HEK293T (cell line): Measurements from ENCODE around the gene RRAGA.
"Not testable (repeated sequence)": the region's sequence is repeated elsewhere in the genome, so short reads cannot be mapped to it uniquely, and the experiment has no call there.

Source experiments
- CTCF ChIA-PET: fragments of 350-600 bp; formaldehyde crosslinking; extraction: SDS; loops from one replicate; lab custom pipeline; 2021; ENCODE audit warnings: antibody characterized with exemption, inconsistent platforms; lab: Yijun Ruan, JAX
- POLR2A ChIA-PET: fragments of 350-600 bp; formaldehyde crosslinking; extraction: SDS; loops from one replicate; lab custom pipeline; 2020; ENCODE audit warnings: antibody characterized with exemption, inconsistent platforms; lab: Yijun Ruan, JAX
- DNase-seq: peaks from one replicate; pipeline ENCODE4 v3.0.0; 2012; ENCODE audit warnings: mixed read lengths; ENCODE audit errors: extremely low spot score
- ARNT ChIP-seq: fragments of 450-650 bp; IDR thresholded peaks from 2 replicates; pipeline ENCODE4 v1.6.1; 2017; ENCODE audit warnings: mild to moderate bottlenecking
- BHLHE40 ChIP-seq: fragments of 450-650 bp; IDR thresholded peaks from 2 replicates; pipeline ENCODE4 v1.6.1; 2016; ENCODE audit warnings: mild to moderate bottlenecking, moderate library complexity, borderline replicate concordance
- CTBP1 ChIP-seq: fragments of 450-650 bp; IDR thresholded peaks from 2 replicates; pipeline ENCODE4 v1.6.1; 2016; ENCODE audit warnings: borderline replicate concordance
- ELF4 ChIP-seq: fragments of 450-650 bp; IDR thresholded peaks from 2 replicates; pipeline ENCODE4 v1.6.1; 2017; ENCODE audit warnings: antibody characterized with exemption
- FOXA1 ChIP-seq: fragments of 450-650 bp; IDR thresholded peaks from 2 replicates; pipeline ENCODE4 v1.6.1; 2016; ENCODE audit warnings: mild to moderate bottlenecking
- FOXK2 ChIP-seq: fragments of 450-650 bp; IDR thresholded peaks from 2 replicates; pipeline ENCODE4 v1.6.1; 2016; ENCODE audit warnings: mild to moderate bottlenecking
- FOXM1 ChIP-seq: fragments of 450-650 bp; IDR thresholded peaks from 2 replicates; pipeline ENCODE4 v1.6.1; 2017; ENCODE audit warnings: mild to moderate bottlenecking, borderline replicate concordance
- HDGF ChIP-seq: fragments of 450-650 bp; IDR thresholded peaks from 2 replicates; pipeline ENCODE4 v1.6.1; 2017; ENCODE audit warnings: antibody characterized with exemption, borderline replicate concordance
- L3MBTL2 ChIP-seq: fragments of 450-650 bp; conservative IDR thresholded peaks from 2 replicates; pipeline ENCODE4 v1.6.1; 2016; ENCODE audit warnings: mild to moderate bottlenecking
- LEF1 ChIP-seq: fragments of 450-650 bp; IDR thresholded peaks from 2 replicates; pipeline ENCODE4 v1.6.1; 2017; ENCODE audit warnings: mild to moderate bottlenecking, borderline replicate concordance
- NFRKB ChIP-seq: fragments of 450-650 bp; IDR thresholded peaks from 2 replicates; pipeline ENCODE4 v1.6.1; 2016; ENCODE audit warnings: mild to moderate bottlenecking, moderate library complexity
- PKNOX1 ChIP-seq: fragments of 450-650 bp; IDR thresholded peaks from 2 replicates; pipeline ENCODE4 v1.6.1; 2016
- SP1 ChIP-seq: fragments of 450-650 bp; IDR thresholded peaks from 2 replicates; pipeline ENCODE4 v1.6.1; 2017
- SUZ12 ChIP-seq: fragments of 450-650 bp; IDR thresholded peaks from 2 replicates; pipeline ENCODE4 v1.6.1; 2016; ENCODE audit warnings: mild to moderate bottlenecking
- TARDBP ChIP-seq: fragments of 450-650 bp; IDR thresholded peaks from 2 replicates; pipeline ENCODE4 v1.6.1; 2016
- ZNF384 ChIP-seq: fragments of 450-650 bp; IDR thresholded peaks from 2 replicates; pipeline ENCODE4 v1.6.1; 2016

RRAGA gene

GRCh38 chr9:19048966-19049916, at the start of gene RRAGA:
Gene RRAGA (plus strand): TSS chr9:19049427. CDS start chr9:19049660, 233 bp downstream.
- CTCF ChIA-PET: interaction anchor here (0.5 to 1.4 kb wide), 7 partner anchors 13 to 558 kb away, joined by 3 to 9 read pairs (median 5); no protein-coding TSS in a partner anchor
- DNase-seq: peak; percentile 98
- TF ChIP-seq ELF4: peak; percentile 82
- peak; percentile 95 for TF ChIP-seq L3MBTL2
- no peak for TF ChIP-seq FOXA1
- POLR2A ChIA-PET: interaction anchor here (0.5 to 1.7 kb wide), 9 partner anchors 10 to 432 kb away, joined by 3 to 7 read pairs (median 3); partner anchors contain the start of genes RPS6 and SAXO1

- TF ChIP-seq FOXA1 (no peak), LEF1 (no peak), SUZ12 (no peak), L3MBTL2 (no peak), ARNT (no peak), HDGF (no peak), TARDBP (no peak), SP1 (no peak), ELF4 (no peak), PKNOX1 (no peak), FOXK2 (no peak), BHLHE40 (no peak), FOXM1 (no peak), CTBP1 (no peak), ZNF384 (no peak), NFRKB (no peak)
- no peak for DNase-seq
- ChIA-PET CTCF (no interaction called here), POLR2A (no interaction called here)
Observed at GRCh38 chr9:19000133-19000532, 49.1 kb upstream of the RRAGA start.

GRCh38 chr9:19009391-19009965, 39.7 kb upstream of the RRAGA start:
- CTCF ChIA-PET: no interaction called here
- POLR2A ChIA-PET: no interaction called here
- no peak for TF ChIP-seq TARDBP
- TF ChIP-seq L3MBTL2: no peak
- TF ChIP-seq PKNOX1: no peak
- no peak for TF ChIP-seq FOXA1
- no peak for TF ChIP-seq HDGF
- no peak for TF ChIP-seq ELF4
- TF ChIP-seq LEF1: no peak
- no peak for TF ChIP-seq NFRKB
- TF ChIP-seq ZNF384: no peak
- no peak for TF ChIP-seq CTBP1
- no peak for TF ChIP-seq FOXM1
- TF ChIP-seq FOXK2: no peak
- DNase-seq: no peak

- ChIA-PET POLR2A (no interaction called here), CTCF (interaction anchor here (1.6 kb wide), 1 partner anchor 11 kb away, joined by 4 read pairs; no protein-coding TSS in a partner anchor)
- DNase-seq: no peak
- TF ChIP-seq FOXM1 (no peak), ZNF384 (no peak), SUZ12 (no peak), ARNT (no peak), NFRKB (no peak), L3MBTL2 (no peak), FOXK2 (no peak), HDGF (no peak), PKNOX1 (no peak), LEF1 (no peak), FOXA1 (no peak), ELF4 (no peak), CTBP1 (no peak), BHLHE40 (no peak), TARDBP (no peak)
Observed at GRCh38 chr9:19018201-19018600, 31.0 kb upstream of the RRAGA start.

- CTCF ChIA-PET: no interaction called here
- TF ChIP-seq LEF1: no peak
- no peak for TF ChIP-seq HDGF
- no peak for TF ChIP-seq FOXA1
- TF ChIP-seq L3MBTL2: no peak
- no peak for TF ChIP-seq SUZ12
- TF ChIP-seq PKNOX1: no peak
- TF ChIP-seq FOXK2: no peak
- TF ChIP-seq NFRKB: no peak
- TF ChIP-seq FOXM1: no peak
- no peak for TF ChIP-seq SP1
- no peak for TF ChIP-seq ELF4
- TF ChIP-seq ZNF384: no peak
- no peak for TF ChIP-seq BHLHE40
- no peak for TF ChIP-seq ARNT
- TF ChIP-seq TARDBP: no peak
- TF ChIP-seq CTBP1: no peak
- POLR2A ChIA-PET: no interaction called here
- DNase-seq: no peak
Observed at GRCh38 chr9:19020886-19021455, 28.3 kb upstream of the RRAGA start.

GRCh38 chr9:19021649-19022048, 27.6 kb upstream of the RRAGA start:
- CTCF ChIA-PET: not testable (repeated sequence)

More at GRCh38 chr9:19021649-19022048, 27.6 kb upstream of the RRAGA start:
- POLR2A ChIA-PET, DNase-seq: not testable (repeated sequence)
